ENCODE results near the gene GSG1L. TPM values are rescaled to one million over a fixed set of nuclear protein-coding genes. Genes with fewer than 3 reads are reported as not detected.

The GSG1L gene
- total RNA-seq, 1 donor = not detected

DNA sequence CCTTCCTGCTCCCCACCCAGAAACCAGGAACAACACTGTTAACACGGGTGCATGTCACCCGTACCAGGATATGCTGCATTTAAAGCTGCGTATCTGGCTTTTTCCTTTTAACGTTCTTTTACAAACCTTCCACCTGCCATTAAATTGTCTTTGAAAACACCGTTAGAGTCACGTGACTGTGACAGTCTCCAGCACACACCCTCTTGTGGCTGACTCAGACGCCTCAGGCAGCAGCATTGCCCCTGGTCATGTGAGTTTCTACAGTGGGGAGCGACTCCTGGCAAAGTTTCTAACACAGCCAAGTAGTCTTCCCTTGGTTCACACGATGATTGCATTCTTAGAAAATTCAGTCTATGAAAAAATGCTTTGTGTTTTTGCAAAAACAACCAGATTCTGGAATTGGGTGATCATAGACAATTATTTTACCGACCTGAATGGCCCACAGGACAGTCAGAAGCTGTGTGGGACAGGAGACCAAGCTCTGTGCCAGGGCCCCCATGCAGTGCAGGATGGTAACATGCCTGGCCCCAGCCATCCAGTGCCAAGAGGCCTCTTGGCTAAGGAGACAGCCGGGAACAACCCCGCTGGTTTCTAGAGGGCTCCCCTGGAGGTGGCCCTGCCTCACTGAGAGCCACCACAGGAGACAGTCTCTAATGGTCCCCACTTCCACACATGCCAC, 314.5 kb downstream of the GSG1L start:
- H3K4me3 ChIP-seq (ENCODE audit: insufficient read depth, low read length) = no peak overlapping the region
- H4K20me1 ChIP-seq (ENCODE audit: insufficient read depth, low read length) = no peaks in the 10 kb centered on the region
- TF ChIP-seq, protein P1, sequence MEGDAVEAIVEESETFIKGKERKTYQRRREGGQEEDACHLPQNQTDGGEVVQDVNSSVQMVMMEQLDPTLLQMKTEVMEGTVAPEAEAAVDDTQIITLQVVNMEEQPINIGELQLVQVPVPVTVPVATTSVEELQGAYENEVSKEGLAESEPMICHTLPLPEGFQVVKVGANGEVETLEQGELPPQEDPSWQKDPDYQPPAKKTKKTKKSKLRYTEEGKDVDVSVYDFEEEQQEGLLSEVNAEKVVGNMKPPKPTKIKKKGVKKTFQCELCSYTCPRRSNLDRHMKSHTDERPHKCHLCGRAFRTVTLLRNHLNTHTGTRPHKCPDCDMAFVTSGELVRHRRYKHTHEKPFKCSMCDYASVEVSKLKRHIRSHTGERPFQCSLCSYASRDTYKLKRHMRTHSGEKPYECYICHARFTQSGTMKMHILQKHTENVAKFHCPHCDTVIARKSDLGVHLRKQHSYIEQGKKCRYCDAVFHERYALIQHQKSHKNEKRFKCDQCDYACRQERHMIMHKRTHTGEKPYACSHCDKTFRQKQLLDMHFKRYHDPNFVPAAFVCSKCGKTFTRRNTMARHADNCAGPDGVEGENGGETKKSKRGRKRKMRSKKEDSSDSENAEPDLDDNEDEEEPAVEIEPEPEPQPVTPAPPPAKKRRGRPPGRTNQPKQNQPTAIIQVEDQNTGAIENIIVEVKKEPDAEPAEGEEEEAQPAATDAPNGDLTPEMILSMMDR (IDR thresholded peaks at IDR 0.05; ENCODE audit: extremely low read depth, low read depth, low read length) = no peak
- H3K27me3 ChIP-seq (ENCODE audit: insufficient read depth, low read length) = no peaks in the 10 kb centered on the region
- H3K4me1 ChIP-seq (ENCODE audit: insufficient read depth, low read length) = peaks cover 6% of the 10 kb centered on the region
- H3K79me2 ChIP-seq (ENCODE audit: insufficient read depth, low read length) = no peaks in the 10 kb centered on the region
- peak overlapping the region; percentile 1 for H3K27ac ChIP-seq (ENCODE audit: low read depth, low read length)
- peak; percentile 97 for DNase-seq (ENCODE audit: insufficient read length, low spot score, missing footprints)
- H2AFZ ChIP-seq (ENCODE audit: low read length) = no peak overlapping the region
- H3K4me2 ChIP-seq (ENCODE audit: insufficient read depth, low read length) = no peak overlapping the region
- H3K36me3 ChIP-seq (ENCODE audit: insufficient read depth, low read length) = no peaks in the 10 kb centered on the region
- peaks cover 2% of the 10 kb centered on the region for H3K9me3 ChIP-seq (ENCODE audit: low read depth, low read length)

DNA sequence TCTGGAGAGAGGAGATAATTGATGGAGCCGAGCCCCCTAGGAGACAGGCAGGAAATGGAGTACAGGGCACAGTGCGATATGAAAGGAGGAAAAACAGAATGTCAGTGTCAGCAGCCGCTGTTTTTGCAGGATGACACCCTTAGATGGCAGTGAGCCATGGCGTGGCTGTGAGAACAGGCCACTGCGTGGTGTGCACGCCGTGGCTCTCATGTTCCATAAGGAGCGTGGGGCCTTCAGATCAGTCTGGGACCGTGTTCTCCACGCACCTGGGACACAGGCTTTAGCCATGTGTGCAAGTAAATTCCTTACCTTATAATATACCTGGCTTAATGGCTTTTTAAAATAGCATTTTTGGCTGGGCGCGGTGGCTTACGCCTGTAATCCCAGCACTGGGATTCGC, 315.6 kb downstream of the GSG1L start:
- TF ChIP-seq, protein P1 (IDR thresholded peaks at IDR 0.05; ENCODE audit: extremely low read depth, low read depth, low read length) = no peak
- Histone ChIP-seq H2AFZ (ENCODE audit: low read length) (no peak overlapping the region), H3K4me2 (ENCODE audit: insufficient read depth, low read length) (no peak overlapping the region), H3K4me3 (ENCODE audit: insufficient read depth, low read length) (no peak overlapping the region), H4K20me1 (ENCODE audit: insufficient read depth, low read length) (no peaks in the 10 kb centered on the region), H3K27me3 (ENCODE audit: insufficient read depth, low read length) (no peaks in the 10 kb centered on the region), H3K9me3 (ENCODE audit: low read depth, low read length) (peaks cover 2% of the 10 kb centered on the region), H3K79me2 (ENCODE audit: insufficient read depth, low read length) (no peaks in the 10 kb centered on the region), H3K4me1 (ENCODE audit: insufficient read depth, low read length) (peaks cover 6% of the 10 kb centered on the region), H3K27ac (ENCODE audit: low read depth, low read length) (no peak overlapping the region), H3K36me3 (ENCODE audit: insufficient read depth, low read length) (no peaks in the 10 kb centered on the region)
- DNase-seq (ENCODE audit: insufficient read length, low spot score, missing footprints) = no peak

DNA sequence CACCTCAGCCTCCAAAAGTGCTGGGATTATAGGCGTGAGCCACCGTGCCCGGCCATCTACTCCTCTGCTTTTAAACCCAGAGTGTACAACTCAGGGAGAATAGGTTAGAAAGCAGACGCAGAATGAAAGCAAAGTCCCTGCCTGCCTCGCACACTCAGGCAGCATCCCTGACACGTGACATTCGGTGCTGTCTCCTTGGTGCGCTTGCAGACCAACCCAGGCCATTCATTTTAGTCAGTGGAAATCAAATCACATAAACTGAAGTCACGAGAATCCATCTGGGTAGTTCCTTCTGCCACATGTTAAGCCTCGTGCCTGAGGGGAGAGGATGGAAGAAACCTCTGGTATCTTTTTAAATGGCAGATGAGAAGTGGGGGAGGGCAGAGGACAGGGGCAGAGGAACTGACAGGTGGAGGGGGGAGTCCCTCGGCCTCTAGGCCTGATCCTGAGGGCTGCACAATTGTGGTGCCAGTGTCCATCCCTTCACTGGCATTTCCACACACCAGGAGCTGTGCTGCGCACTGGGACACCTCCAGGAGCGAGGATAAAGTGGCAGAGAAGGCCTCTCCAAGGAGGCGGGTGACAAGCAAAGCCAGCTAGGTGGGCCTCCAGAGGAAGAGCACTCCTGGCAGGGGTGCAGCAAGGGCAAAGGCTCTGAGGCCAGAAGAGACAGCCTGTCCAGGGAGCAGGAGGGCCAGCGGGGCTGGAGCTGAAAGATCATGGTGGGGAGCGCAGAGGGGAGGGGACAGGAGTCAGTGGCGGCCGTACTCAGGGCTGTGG, 317.2 kb downstream of the GSG1L start:
- Histone ChIP-seq H3K4me3 (ENCODE audit: insufficient read depth, low read length) (no peak overlapping the region), H2AFZ (ENCODE audit: low read length) (no peak overlapping the region), H3K27me3 (ENCODE audit: insufficient read depth, low read length) (no peaks in the 10 kb centered on the region), H3K27ac (ENCODE audit: low read depth, low read length) (no peak overlapping the region), H3K79me2 (ENCODE audit: insufficient read depth, low read length) (no peaks in the 10 kb centered on the region), H3K36me3 (ENCODE audit: insufficient read depth, low read length) (no peaks in the 10 kb centered on the region), H3K4me2 (ENCODE audit: insufficient read depth, low read length) (no peak overlapping the region), H3K9me3 (ENCODE audit: low read depth, low read length) (peaks cover 2% of the 10 kb centered on the region), H4K20me1 (ENCODE audit: insufficient read depth, low read length) (no peaks in the 10 kb centered on the region), H3K4me1 (ENCODE audit: insufficient read depth, low read length) (peaks cover 6% of the 10 kb centered on the region)
- TF ChIP-seq, protein P1 (IDR thresholded peaks at IDR 0.05; ENCODE audit: extremely low read depth, low read depth, low read length) = no peak
- DNase-seq (ENCODE audit: insufficient read length, low spot score, missing footprints) = no peak

DNA sequence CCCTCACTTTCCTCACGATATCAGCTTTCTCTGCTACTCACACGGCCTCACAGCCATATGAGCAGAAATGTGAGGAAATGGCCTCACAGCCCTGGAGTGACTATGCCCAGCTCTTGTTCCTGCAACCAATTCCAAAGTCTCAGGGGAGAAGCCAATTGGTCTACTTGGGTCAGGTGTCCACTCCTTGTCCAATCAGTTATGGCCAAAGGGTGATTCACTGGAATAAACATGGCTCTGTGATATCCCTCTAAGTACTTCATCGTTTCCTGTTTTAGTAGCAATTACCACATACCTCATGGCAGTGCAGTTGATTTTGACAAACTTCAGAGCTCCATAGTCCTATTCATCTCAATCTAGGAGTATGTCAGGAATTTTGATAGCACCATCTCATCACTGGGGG, 318.2 kb downstream of the GSG1L start:
- no peaks in the 10 kb centered on the region for H3K36me3 ChIP-seq (ENCODE audit: insufficient read depth, low read length)
- DNase-seq (ENCODE audit: insufficient read length, low spot score, missing footprints) = peak; percentile 92
- TF ChIP-seq, protein P1 (IDR thresholded peaks at IDR 0.05; ENCODE audit: extremely low read depth, low read depth, low read length) = no peak

More for the DNA sequence above, 318.2 kb downstream of the GSG1L start:
- Histone ChIP-seq H3K9me3 (ENCODE audit: low read depth, low read length) (peaks cover 2% of the 10 kb centered on the region), H3K79me2 (ENCODE audit: insufficient read depth, low read length) (no peaks in the 10 kb centered on the region), H2AFZ (ENCODE audit: low read length) (no peak overlapping the region), H3K27ac (ENCODE audit: low read depth, low read length) (no peak overlapping the region), H3K4me1 (ENCODE audit: insufficient read depth, low read length) (peaks cover 6% of the 10 kb centered on the region), H3K4me2 (ENCODE audit: insufficient read depth, low read length) (no peak overlapping the region), H3K27me3 (ENCODE audit: insufficient read depth, low read length) (no peaks in the 10 kb centered on the region), H4K20me1 (ENCODE audit: insufficient read depth, low read length) (no peaks in the 10 kb centered on the region), H3K4me3 (ENCODE audit: insufficient read depth, low read length) (no peak overlapping the region)

Measured in osteoblast (primary cell).